ENCODE data around the gene COMMD7. TPM values are rescaled to one million over a fixed set of nuclear protein-coding genes. Genes with fewer than 3 reads are reported as not detected.

The COMMD7 gene
- total RNA-seq, 3 donors from 2014 or later = 23.3 to 27.5 (median 25.7) TPM

- Mint-ChIP-seq H3K4me3 (no peak overlapping the region), H3K9me3 (peaks cover 4% of the 10 kb centered on the region), H3K27me3 (ENCODE audit: low read depth) (no peaks in the 10 kb centered on the region), H3K36me3 (ENCODE audit: insufficient read depth) (no peaks in the 10 kb centered on the region), H3K4me1 (ENCODE audit: low read depth) (peaks cover 1% of the 10 kb centered on the region)
- DNase-seq (no peak), ATAC-seq (no peak)
These were observed 79.8 kb downstream of the COMMD7 start for GRCh38 chr20:32663335-32664011.

- no peak for DNase-seq
- Mint-ChIP-seq H3K4me3 (no peak overlapping the region), H3K27me3 (ENCODE audit: low read depth) (no peaks in the 10 kb centered on the region), H3K36me3 (ENCODE audit: insufficient read depth) (no peaks in the 10 kb centered on the region), H3K9me3 (peaks cover 4% of the 10 kb centered on the region), H3K4me1 (ENCODE audit: low read depth) (peaks cover 1% of the 10 kb centered on the region)
- ATAC-seq = no peak
These were observed 81.3 kb downstream of the COMMD7 start for GRCh38 chr20:32661820-32662528.

GRCh38 chr20:32660661-32661060, 82.6 kb downstream of the COMMD7 start:
- Mint-ChIP-seq H3K36me3 (ENCODE audit: insufficient read depth) (no peaks in the 10 kb centered on the region), H3K27me3 (ENCODE audit: low read depth) (no peaks in the 10 kb centered on the region), H3K4me3 (no peak overlapping the region), H3K4me1 (ENCODE audit: low read depth) (peaks cover 1% of the 10 kb centered on the region), H3K9me3 (peaks cover 4% of the 10 kb centered on the region)
- DNase-seq (no peak), ATAC-seq (no peak)

GRCh38 chr20:32656827-32657226, 86.4 kb downstream of the COMMD7 start:
- no peak for DNase-seq
- no peak for ATAC-seq
- no peak overlapping the region for H3K4me3 Mint-ChIP-seq
- H3K9me3 Mint-ChIP-seq = peaks cover 4% of the 10 kb centered on the region
- no peaks in the 10 kb centered on the region for H3K36me3 Mint-ChIP-seq (ENCODE audit: insufficient read depth)
- H3K4me1 Mint-ChIP-seq (ENCODE audit: low read depth) = peaks cover 7% of the 10 kb centered on the region
- H3K27me3 Mint-ChIP-seq (ENCODE audit: low read depth) = no peaks in the 10 kb centered on the region

GRCh38 chr20:32655903-32656512, 87.3 kb downstream of the COMMD7 start:
- DNase-seq = no peak
- H3K9me3 Mint-ChIP-seq = peaks cover 4% of the 10 kb centered on the region
- H3K4me1 Mint-ChIP-seq (ENCODE audit: low read depth) = peaks cover 7% of the 10 kb centered on the region
- H3K27me3 Mint-ChIP-seq (ENCODE audit: low read depth) = no peaks in the 10 kb centered on the region
- H3K36me3 Mint-ChIP-seq (ENCODE audit: insufficient read depth) = no peaks in the 10 kb centered on the region
- H3K4me3 Mint-ChIP-seq = no peak overlapping the region
- ATAC-seq = no peak

GRCh38 chr20:32652739-32653526, 90.3 kb downstream of the COMMD7 start:
- ATAC-seq = peak; percentile 95 to 96
- Mint-ChIP-seq H3K36me3 (ENCODE audit: insufficient read depth) (no peaks in the 10 kb centered on the region), H3K4me1 (ENCODE audit: low read depth) (peaks cover 7% of the 10 kb centered on the region), H3K27me3 (ENCODE audit: low read depth) (no peaks in the 10 kb centered on the region), H3K9me3 (no peaks in the 10 kb centered on the region), H3K4me3 (no peak overlapping the region)
- DNase-seq = peak; percentile 91

Other genes with a start within 250 kb of the COMMD7 start
- 1 to 10 TPM; 5.6 to 8.0 (median 6.3) TPM for gene NOL4L, start 158.1 kb downstream of the COMMD7 start, total RNA-seq
- gene C20orf203, start 69.5 kb downstream of the COMMD7 start, total RNA-seq = not detected
- 1 to 10 TPM in 1 of 3 donors, under 1 TPM in 2; 0.63 to 1.0 (median 0.63) TPM for gene DNMT3B, start 18.9 kb upstream of the COMMD7 start, total RNA-seq
- gene MAPRE1, start 76.5 kb upstream of the COMMD7 start, total RNA-seq = 100 to 1,000 TPM; 162 to 177 (median 169) TPM
- gene EFCAB8, start 115.5 kb upstream of the COMMD7 start, total RNA-seq = under 1 TPM; 0.25 to 0.40 (median 0.38) TPM